NCI-H146 treated with DMSO at 0.1 percent for 48 hours (cell line): ENCODE data around the gene LMOD1.
"Not testable (repeated sequence)": the region's sequence is repeated elsewhere in the genome, so short reads cannot be mapped to it uniquely, and the experiment has no call there.

ENCODE experiments used
- DNase-seq: peaks from one replicate; lab custom pipeline; 2025; ENCODE audit not compliant: unreplicated experiment; lab: John Stamatoyannopoulos, UW

Gene LMOD1

GRCh38 chr1:201876148-201876818 is 70.1 kb downstream of the LMOD1 start:
- no peak for DNase-seq

DNA sequence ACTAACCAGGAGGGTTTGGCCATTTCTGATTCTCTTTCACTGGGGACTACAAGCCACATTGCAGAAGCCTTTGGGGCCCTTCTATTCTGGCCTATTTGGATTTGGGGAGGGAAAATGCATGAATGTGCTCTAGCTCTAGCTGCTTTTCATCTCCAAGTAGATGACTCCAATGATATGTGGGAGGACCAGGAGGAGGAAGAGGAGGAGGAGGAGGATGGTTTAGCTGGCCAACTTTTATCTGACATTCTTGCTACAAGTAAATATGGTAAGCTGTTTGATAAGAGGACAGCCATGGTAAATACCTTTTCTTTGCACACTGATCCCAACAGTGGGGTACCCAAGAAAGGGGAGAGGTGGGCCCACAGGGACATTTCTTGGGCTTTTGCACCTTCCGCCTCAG is 71.7 kb downstream of the LMOD1 start:
- DNase-seq, result no peak

- no peak for DNase-seq
Observed at GRCh38 chr1:201870397-201870796, 76.0 kb downstream of the LMOD1 start.

- no peak for DNase-seq
Observed at GRCh38 chr1:201861448-201861847, 84.9 kb downstream of the LMOD1 start.

DNA sequence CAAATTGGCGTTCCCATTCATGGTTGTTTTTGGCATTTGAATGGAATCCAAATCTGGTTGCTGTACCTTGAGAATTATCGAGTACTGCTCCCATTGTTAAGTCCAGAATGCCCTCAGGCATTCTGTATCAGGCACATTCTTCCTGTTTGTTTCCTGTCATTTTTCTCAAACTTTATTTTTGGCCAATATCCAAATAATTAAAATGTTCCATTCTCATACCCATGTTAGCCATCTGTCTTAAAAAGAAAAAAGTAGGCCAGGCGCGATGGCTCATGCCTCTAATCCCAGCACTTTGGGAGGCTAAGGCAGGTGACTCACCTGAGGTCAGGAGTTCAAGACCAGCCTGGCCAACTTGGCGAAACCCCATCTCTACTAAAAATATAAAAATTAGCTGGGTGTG is 86.9 kb downstream of the LMOD1 start:
- DNase-seq, result no peak

DNA sequence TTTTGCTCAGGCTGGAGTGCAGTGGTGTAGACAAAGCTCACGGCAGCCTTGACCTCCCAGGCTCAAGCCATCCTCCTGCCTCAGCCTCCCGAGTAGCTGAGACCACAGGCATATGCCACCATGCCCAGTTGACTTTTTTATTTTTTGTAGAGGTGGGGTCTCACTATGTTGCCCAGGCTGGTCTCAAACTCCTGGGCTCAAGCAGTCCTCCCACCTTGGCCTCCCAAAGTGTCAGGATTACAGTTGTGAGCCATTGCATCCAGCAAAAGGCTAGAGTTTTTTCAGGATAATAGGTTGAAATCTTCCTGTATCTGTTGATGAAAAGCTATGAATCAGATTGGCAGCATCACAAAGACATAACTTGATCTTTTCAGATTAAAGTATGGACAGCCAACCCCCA is 89.6 kb downstream of the LMOD1 start:
- not testable (repeated sequence) for DNase-seq

DNA sequence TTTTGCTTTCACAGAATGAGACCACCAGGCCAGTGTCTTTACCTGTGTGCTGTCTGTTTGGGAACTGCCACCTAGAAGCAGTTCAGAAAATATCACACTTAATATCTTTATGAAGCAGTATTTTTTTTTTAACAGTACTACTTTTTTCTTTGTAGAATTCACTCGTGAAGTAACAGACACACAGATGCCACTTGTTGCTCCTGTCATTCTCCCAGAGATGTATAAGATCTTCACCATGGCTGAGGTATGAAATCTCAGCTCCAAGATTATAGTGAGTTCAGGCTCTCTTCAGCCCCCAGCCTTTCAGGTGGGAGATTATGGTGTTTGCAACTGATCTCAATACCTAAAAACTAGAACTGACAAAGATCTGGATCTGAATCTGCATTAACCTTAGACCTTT is 94.4 kb downstream of the LMOD1 start:
- no peak for DNase-seq

- DNase-seq, result no peak
Observed at GRCh38 chr1:201850053-201850397, 96.3 kb downstream of the LMOD1 start.

GRCh38 chr1:201849372-201850052 is 96.8 kb downstream of the LMOD1 start:
- DNase-seq, result no peak

DNA sequence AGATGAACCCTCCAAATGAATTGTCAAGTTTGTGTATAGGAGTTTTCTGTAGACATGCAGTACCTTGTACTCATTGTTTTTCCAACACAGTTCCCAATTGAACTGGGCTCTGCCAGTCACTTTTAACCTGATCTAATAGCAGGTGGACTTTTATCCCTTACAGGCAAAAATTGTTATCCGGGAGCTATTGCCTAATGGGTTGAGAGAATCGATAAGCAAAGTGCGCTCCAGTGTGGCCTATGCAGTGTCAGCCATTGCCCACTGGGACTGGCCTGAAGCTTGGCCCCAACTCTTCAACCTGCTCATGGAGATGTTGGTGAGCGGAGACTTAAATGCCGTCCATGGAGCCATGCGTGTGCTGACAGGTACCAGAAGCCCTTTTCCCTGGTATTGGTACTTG is 98.1 kb downstream of the LMOD1 start:
- DNase-seq, result no peak

- no peak for DNase-seq
Observed at GRCh38 chr1:201847150-201847549, 99.2 kb downstream of the LMOD1 start.
